GM21717 (cell line): ENCODE results near the gene FBXO46.
"Not testable (repeated sequence)": the region's sequence is repeated elsewhere in the genome, so short reads cannot be mapped to it uniquely, and the experiment has no call there.

Source experiments
- ATAC-seq: cut with Tn5 transposase; IDR thresholded peaks from one replicate; pipeline ENCODE4 v1.9.1; 2021; ENCODE audit warnings: mild to moderate bottlenecking, moderate library complexity; ENCODE audit not compliant: unreplicated experiment

Gene FBXO46

GRCh38 chr19:45766869-45767346 lies 36.2 kb upstream of the FBXO46 start:
- no peak for ATAC-seq

- no peak for ATAC-seq
Measured at GRCh38 chr19:45766296-45766868, 35.7 kb upstream of the FBXO46 start.

- no peak for ATAC-seq
Measured at GRCh38 chr19:45765702-45766295, 35.1 kb upstream of the FBXO46 start.

GRCh38 chr19:45764945-45765701 lies 34.4 kb upstream of the FBXO46 start:
- no peak for ATAC-seq

- ATAC-seq, result no peak
Measured at GRCh38 chr19:45764475-45764874, 33.8 kb upstream of the FBXO46 start.

GRCh38 chr19:45763691-45764294 lies 33.1 kb upstream of the FBXO46 start:
- no peak for ATAC-seq

GRCh38 chr19:45762870-45763631 lies 32.4 kb upstream of the FBXO46 start:
- ATAC-seq, result no peak

- ATAC-seq, result no peak
Measured at GRCh38 chr19:45761714-45762113, 31.0 kb upstream of the FBXO46 start.

- no peak for ATAC-seq
Measured at GRCh38 chr19:45758921-45759320, 28.2 kb upstream of the FBXO46 start.

- no peak for ATAC-seq
Measured at GRCh38 chr19:45757695-45758094, 27.0 kb upstream of the FBXO46 start.

GRCh38 chr19:45754323-45754722 lies 23.6 kb upstream of the FBXO46 start:
- no peak for ATAC-seq

- ATAC-seq, result no peak
Measured at GRCh38 chr19:45753548-45753947, 22.9 kb upstream of the FBXO46 start.

GRCh38 chr19:45752639-45753038 lies 21.9 kb upstream of the FBXO46 start:
- ATAC-seq, result no peak

GRCh38 chr19:45751483-45751882 lies 20.8 kb upstream of the FBXO46 start:
- not testable (repeated sequence) for ATAC-seq

- ATAC-seq, result no peak
Measured at GRCh38 chr19:45747513-45747912, 16.8 kb upstream of the FBXO46 start.

GRCh38 chr19:45746866-45747265 lies 16.2 kb upstream of the FBXO46 start:
- no peak for ATAC-seq

GRCh38 chr19:45745606-45746005 lies 14.9 kb upstream of the FBXO46 start:
- no peak for ATAC-seq

- no peak for ATAC-seq
Measured at GRCh38 chr19:45742969-45743368, 12.3 kb upstream of the FBXO46 start.

GRCh38 chr19:45739498-45740439 lies 9.1 kb upstream of the FBXO46 start:
- no peak for ATAC-seq
